ENCODE data around the gene IL1RAPL1.

IL1RAPL1 gene

DNA sequence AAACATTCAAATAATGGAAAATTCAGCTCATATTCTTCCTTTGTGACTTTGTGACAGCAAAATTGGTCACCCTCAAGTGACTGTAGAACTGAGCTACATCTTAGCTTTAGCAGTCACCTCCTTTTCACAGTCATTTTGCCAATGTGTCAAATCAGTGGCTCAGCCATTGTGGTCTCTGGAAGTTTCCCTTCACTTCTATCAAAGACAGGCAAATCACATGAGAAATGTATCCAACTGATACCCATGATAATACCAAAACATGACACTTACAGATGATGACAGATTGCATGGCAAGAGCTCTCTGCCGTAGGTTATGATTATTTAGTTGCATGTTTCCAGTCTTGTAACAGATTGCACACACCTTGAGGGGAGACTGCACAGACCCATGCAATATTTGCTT lies 1078.3 kb downstream of the IL1RAPL1 start:
- no peak for DNase-seq

DNA sequence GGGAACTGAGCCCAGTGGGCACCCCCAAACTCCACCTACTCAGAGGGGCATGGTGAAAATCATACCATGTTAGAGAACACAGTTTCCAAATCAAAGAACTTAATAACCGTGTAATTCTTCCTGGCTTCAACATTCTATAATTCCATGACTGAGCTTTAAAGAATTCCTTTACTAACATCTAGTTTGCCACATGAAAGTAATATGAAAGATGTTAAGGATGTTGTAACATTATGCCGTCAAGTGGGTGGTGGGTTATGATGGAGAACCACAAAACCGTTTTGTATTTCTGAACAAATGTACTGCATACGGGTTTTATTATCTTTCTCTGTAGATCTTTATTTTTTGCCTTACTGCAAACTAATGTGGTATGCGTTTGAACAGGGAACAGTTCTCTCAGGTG lies 1079.1 kb downstream of the IL1RAPL1 start:
- DNase-seq, result no peak

DNA sequence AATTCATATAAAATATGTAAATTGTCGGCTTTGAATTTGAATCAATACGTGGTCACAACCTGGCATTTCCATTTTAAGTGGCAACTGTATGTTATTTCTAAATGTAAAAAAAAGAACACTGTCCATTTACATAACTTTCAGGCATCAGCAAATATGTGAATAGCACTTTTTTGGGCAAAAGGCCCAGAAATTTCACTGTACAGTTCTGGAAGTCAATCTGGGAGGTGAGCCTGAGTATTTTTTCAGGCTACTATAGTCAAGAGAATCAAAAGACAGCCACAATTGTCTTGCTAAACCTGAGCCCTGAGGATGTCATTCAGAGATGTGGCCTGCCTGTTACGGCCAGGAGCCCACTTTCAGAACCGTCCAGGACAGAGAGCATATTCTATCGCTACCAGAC lies 1084.2 kb downstream of the IL1RAPL1 start:
- no peak for DNase-seq

DNA sequence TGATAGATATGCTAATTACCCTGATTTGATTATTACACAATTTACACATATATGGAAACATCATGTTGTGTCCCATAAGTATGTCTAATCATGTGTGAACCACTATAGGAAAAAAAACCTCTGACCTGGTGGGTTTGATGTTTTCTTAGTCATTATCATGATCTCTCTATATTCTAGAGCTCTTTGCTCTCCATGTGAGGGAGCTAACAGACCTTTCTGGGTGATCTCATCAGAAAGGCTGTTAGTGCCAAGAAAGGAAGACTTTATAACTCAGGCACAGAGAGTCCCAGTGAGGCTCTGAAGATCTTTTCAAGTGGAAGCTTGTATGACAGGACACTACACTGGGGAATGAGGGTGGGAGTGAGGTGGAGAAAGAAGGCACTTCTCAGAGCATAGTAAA lies 1100.4 kb downstream of the IL1RAPL1 start:
- no peak for DNase-seq

DNA sequence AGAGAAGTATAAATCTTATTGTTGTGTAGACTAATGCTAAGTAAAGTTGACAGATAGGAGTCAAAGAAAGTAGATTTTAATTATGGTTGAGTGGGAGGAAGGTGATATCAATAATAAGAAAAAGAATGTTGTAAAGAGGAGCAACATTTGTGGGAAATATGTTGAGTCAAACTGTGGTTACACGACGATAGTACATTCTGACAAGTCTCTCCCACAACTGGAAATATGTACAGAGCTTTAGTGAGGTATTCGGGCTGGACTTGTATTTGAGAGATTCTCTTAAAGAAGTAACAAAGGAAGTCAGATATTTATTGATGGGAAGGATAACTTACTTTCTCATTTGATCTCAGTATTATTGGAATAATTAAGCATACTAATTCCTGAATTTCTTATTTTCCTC lies 1102.8 kb downstream of the IL1RAPL1 start:
- no peak for DNase-seq

DNA sequence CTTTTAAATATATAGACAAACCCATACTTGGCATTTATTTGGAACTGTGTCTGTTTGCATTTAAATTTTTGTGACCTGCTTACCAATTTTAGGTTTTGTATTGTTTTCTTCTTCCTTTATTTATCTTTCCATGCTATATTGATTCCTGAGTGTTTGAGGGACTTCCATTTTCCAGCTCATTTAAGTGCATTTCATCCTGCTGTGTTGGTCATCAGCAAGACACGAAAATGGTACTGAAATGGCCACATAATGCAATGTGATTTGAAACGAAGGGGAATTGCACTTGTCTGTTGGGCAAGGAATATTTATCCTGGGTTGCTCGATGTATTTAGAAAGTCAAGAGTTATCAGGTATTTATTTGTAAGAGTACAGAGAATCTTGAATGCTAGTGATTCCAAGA lies 1103.8 kb downstream of the IL1RAPL1 start:
- DNase-seq, result no peak

DNA sequence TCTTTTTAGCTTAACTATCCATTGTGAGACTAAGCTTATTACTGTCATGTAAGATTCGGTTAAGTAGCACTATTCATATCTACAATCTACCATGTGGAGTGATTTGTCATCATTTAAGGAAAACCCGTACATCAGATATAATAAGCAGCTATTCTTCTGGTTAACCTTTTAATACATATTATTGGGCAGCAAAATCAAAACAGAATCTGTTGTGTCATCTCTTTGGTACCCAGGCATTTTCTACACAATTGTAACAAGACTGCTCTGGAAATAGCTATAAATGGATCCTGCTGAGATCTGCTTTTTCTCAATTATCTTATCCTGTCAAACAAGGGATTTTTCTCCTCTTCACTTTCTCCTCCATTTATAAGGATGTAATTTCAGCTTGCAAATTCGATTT lies 1106.7 kb downstream of the IL1RAPL1 start:
- no peak for DNase-seq

DNA sequence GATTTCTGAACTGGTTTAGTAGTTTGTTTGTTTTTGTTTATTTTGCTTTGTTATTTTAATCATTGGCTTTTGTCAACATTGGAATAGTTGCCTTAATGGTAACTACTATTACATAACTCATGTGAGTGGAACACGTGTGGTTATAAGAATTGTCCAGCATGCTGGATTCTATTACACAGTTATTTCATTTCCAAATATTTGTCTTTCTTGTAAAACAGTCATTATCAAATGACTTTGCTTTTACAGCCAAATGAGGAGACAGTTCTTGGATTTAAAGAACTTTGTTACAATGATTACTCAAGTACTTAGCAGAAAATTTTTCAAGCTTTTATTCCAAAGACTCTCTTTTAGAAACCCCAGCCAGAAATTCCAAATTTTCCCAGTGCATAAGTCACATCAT lies 1112.0 kb downstream of the IL1RAPL1 start:
- no peak for DNase-seq

DNA sequence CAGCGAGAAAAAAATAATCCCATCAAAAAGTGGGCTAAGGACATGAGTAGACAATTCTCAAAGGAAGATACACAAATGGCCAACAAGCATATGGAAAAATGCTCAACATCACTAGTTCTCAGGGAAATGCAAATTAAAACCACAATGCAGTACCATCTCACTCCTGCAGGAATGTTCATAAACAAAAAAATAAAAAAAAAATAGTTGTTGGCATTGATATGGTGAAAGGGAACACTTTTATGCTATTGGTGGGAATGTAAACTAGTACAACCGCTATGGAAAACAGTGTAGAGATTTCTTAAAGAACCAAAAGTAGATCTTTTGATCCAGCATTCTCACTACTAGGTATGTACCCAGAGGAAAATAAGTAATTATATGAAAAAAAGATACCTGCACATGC lies 1119.8 kb downstream of the IL1RAPL1 start:
- DNase-seq, result no peak

DNA sequence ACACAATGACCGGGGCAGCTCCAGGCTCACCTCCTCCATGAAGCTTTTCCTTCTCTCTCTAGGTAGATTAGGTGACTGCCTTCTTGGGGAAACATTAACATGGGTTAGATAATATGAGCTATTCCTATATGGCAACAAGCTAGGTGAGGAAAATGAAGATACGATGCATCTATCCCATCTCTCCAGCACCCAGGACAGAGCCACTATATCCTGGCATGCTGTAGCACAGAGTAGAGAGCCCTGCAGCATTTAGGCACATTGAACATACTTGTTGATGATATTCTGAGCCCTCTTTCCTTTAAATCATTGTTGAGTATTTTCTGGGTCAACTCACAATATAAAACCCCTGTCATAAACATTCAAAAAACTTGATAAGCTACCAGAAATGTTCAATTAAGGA lies 1133.9 kb downstream of the IL1RAPL1 start:
- DNase-seq, result no peak

DNA sequence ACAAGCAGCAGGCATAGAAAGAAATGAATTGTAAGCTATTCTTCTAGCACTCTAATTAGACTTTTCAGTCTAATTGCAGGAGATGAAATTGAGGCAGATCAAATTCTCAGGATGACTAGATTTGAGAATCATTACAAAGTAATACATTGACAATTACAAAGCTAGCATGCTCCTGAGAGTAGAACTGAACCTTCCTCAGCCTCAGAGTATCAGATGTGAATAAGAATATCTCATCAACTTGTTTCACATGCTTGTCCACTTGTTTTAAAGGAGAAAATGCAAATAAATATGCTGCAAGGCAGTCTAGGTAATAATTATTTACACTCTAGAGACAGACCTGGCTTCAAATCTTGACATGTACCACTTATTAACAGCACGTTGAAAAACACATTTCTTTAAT lies 1137.1 kb downstream of the IL1RAPL1 start:
- DNase-seq, result no peak

DNA sequence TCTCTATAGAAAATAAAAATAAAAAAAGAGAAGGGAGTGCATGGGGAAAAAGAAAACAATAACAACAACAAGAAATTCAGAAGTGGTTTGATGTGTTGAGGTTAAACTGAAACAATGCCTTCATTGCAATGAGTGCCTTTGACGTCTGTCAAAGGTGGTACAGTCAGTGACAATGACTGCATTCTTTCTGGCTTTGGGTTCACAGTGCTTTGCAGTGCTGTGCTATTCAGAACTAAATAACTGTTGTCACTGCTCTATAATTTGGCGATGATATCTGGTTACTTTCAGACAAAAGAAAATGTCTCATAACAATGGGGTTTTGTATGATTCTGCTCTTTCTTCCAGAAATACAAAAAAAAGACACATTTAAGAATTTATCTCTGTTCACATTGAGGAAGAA lies 1139.6 kb downstream of the IL1RAPL1 start:
- no peak for DNase-seq

DNA sequence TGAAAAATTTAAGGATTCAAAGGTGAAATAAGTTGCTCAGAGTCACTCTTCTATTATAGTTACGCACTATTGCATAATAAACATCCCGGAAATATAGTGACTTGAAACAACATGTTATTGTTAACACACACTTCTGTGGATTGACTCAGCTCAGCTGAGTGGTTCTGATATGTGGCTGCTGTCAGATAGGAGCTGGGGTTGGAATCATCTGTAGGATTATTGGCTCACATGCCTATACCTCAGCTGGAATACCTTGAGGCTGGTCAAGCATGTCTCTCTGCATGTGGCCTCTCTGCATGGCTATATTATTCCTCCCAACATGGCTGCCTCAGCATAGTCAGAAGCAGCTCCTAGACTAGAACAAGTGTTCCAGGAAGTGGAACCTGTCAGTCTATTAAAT lies 1141.4 kb downstream of the IL1RAPL1 start:
- DNase-seq, result no peak

DNA sequence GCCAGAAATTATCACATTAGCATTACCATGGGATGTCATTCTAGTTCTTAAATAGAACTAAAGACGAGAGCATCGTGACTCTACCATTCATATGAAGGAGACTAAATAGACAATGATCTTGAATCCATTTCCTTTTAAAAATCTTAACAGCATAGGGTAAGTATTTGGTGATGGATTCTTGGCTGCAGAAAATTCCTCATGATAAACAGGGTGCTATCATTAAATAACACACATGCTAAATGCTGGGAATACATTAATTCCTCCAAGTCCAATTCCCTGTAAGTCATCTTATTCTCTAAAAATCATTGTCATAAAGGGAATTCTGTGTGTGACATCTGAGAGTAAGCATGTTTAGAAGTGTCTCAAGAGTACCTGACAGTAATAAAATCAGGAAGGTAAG lies 1157.7 kb downstream of the IL1RAPL1 start:
- no peak for DNase-seq

DNA sequence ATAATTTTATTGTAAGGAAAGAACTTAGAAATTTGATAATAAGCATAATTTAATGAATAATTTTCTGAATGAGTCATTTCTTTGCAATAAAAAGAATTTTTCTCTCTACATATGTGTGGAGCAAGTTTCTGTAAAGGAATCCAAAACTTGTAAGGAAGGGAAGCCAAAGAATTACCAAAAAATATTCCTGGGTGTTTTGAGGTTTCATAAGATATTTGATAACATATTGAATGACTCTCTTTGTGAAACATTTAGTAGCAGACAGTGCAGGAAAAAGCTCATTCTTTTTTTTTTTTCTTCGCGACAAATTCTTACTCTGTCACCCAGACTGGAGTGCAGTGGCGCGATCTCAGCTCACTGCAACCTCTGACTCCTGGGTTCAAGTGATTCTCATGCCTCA lies 1159.1 kb downstream of the IL1RAPL1 start:
- no peak for DNase-seq

DNA sequence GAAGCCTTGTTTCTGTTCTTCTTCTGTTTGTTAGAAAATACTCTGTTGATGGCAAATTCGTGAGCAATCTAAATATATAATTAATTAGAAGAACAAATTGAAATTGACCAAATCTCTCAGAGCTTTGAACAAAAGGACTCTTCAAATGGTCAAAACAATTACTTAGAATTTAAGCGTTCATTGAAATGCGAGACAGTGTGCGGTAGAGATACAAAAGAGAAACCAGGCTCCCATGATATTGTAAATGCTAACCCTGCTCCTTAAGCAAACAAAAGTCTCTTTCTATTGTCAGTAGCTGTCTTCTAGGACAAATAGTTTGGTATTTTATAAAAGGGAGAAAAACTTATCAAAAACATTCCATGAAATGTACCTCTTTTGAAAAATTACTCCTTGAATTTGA lies 1174.8 kb downstream of the IL1RAPL1 start:
- DNase-seq, result no peak

DNA sequence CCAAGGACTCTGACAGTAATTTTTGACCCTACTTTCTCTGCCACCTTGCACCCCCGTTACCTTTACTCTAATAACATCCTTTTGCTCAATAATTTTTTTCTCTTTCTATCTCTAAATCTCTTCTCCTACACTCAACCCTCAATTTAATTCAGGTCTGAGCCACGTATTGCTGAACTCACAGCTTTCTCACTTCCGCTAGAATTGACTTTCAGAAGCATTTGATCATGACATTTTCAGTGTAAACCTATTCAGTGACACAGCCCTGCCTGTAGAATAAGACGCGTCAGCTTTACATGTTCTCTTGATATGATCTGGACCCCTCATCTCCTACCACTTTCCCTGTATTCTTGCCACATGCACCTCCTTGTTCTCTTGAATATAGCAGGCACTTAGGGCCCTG lies 1188.6 kb downstream of the IL1RAPL1 start:
- DNase-seq, result no peak

DNA sequence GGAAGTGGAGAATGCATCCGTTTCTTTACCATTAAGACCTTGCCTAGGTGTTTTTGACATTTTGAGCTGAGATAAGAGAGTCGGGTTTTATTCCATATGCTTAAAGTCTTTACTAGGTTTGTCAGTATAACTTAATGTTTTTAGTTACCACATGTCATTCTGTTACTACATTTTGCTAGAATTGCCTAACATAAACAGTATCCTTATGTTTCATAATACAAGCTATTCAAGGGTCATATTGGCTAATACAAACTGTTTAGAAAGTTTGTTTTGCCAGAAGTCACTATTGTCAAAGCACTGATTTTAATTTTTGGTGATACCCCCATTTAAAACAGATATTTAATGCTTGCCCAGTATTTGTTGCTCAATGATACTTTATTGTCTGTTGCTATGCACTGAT lies 1200.4 kb downstream of the IL1RAPL1 start:
- no peak for DNase-seq

DNA sequence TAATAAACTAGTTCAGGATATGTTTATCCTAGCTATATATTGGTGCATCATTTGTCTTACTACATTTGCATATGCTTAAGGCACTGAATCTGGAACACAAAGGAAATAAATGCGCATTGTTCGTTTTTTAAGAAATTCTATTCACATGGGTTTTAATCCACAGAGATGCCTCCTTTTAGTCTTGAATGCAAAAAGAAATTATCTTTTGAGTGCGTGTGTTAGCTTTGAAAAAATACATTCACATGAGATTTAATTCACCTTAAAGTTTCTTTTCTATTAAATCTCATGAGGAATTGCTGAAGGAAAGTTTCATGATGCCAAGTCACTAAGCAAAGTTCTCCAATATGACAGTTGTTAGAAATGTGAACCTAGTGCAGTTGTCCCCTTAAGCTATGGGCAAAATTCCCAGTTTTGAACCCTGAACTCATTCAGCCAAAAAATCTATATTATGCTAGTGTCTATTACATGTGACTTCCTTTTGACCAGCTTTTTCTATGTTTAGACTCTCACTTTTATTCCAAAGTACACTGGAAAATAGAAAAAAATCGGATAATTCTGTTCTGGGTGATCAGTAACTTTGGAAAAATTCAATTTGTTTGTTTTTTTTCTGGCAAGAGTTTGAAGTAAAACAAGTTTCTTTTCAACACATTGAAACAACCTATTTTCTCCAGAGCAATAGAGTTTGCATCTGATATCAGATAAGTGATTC lies 1201.9 kb downstream of the IL1RAPL1 start:
- no peak for DNase-seq

DNA sequence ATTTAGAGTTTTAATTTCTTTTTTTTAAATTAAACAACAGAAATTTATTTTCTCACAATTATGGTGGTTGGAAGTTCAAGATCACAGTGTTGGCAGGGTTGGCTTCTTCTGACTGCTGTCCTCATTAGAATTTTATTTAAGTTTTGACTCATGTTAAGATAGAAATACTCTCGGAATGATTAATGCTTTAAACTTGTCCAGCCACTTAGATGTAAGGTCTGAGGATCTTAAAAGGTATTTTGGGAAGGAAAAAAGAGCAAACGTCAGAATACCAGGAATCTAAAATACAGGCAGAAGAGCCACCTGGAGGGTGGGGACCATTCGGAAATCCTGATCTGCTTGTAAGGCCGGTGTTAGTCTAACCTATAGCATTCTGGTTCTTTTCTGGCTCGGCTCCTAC lies 1205.1 kb downstream of the IL1RAPL1 start:
- no peak for DNase-seq

DNA sequence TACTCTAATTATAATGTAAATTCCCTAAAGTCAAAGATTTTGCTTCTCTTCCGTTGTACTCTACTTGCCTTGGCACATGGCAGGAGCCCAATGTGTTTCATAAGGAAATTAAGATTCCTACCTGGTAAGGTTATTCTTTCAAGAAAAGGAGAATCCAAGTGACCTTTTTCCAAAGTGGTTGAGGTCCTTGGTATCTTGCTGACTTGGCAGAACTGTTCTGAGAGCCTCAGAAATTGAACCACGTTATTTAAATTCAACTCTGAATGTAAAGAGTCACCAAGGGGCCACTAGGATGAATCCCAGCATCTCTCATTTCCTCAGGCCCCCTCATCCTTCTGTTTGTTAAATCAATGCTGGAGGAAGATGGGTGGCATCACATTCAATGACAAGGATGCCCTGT lies 1209.9 kb downstream of the IL1RAPL1 start:
- DNase-seq, result no peak

DNA sequence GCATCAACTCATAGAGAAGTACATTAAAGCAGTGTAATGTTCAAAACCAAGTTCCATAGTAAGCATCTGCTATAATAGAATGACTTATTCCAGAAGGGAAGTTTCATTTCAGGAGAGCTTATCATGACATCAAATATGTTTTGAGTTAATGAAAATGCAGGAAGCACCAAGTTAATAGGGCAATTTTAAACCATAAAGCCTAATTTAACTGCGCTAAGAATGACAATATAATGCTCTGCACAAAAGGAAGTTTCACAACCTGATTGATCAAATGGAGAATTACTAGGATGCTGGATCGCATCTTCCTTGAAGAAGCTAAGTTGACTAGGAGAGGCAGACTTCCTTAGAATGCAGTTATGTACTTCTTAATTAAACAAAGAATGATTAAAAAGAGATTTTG lies 1211.2 kb downstream of the IL1RAPL1 start:
- DNase-seq, result no peak

DNA sequence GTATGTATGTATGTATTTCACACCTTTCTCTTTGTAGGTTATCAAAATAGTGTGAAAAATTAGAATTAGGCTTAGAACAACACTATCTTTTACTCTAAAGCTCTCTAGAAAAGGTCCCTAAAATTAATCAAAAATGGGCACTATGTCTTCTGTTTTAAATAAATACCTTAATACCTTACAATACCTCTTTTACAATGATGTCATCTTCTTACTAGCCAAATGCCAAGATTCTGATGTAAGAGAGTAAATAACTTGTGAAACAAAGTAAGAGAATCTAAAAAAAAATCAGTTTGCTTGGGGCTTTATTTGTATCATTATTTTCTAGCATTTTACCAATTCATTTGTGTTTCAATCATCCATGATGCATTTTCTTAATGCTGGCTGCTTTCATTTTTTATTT lies 1225.9 kb downstream of the IL1RAPL1 start:
- no peak for DNase-seq

DNA sequence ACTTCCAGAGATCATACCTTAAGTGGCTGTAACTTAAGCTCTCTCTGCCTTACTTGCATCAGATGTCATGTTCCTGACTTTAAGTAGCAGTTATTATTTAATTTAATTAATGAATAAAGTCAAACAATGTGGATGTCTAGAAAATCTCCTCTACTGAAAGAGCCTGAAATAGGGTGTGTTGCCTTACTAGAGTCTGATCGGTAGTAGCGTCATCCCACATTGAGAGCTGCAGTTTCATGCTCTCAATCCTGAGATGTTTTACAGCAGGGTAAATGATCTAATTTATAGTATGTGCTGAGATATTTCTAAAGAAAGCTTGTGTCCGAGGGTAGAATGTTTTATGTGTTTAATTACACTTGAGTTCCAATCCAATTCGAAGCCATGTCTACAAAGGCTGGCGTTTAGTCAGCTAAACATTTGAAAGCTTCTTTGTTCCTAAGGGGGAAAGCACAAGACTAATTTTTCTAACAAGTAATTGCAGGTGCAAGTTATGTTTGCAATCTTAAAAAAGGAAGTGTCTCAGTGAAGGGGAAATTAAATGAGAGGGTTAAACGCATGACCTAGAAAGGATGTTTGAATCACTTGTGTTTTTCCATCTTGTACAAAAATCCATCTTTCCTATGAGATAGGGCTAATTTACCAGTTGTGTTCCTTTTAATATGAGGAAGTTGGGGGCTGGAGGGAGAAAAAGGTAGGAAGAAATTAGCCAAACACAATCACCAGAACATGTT lies 1237.1 kb downstream of the IL1RAPL1 start:
- DNase-seq, result no peak

DNA sequence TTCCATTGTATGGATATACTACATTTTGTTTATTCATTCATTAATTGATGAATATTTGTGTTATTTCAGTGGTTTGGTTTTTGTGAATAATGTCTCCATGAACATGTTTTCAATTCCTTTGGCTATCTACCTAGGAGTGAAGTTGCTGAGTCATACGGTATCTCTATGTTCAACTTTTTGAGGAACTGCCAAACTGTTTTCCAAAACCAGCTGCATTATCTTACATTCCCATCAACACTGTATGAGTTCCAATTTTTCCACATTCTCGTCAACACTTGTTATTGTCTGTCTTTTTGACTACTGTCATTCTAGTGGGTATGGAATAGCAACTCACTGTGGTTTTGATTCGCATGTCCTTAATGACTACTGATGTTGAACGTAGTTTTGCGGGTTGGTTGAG lies 1239.5 kb downstream of the IL1RAPL1 start:
- no peak for DNase-seq
